NK-92 (cell line): ENCODE results near the gene F11R.
"Not testable (repeated sequence)": the region's sequence is repeated elsewhere in the genome, so short reads cannot be mapped to it uniquely, and the experiment has no call there.

Experiments
- DNase-seq: peaks from one replicate; lab custom pipeline; 2025; ENCODE audit not compliant: unreplicated experiment; lab: John Stamatoyannopoulos, UW

The F11R gene

DNA sequence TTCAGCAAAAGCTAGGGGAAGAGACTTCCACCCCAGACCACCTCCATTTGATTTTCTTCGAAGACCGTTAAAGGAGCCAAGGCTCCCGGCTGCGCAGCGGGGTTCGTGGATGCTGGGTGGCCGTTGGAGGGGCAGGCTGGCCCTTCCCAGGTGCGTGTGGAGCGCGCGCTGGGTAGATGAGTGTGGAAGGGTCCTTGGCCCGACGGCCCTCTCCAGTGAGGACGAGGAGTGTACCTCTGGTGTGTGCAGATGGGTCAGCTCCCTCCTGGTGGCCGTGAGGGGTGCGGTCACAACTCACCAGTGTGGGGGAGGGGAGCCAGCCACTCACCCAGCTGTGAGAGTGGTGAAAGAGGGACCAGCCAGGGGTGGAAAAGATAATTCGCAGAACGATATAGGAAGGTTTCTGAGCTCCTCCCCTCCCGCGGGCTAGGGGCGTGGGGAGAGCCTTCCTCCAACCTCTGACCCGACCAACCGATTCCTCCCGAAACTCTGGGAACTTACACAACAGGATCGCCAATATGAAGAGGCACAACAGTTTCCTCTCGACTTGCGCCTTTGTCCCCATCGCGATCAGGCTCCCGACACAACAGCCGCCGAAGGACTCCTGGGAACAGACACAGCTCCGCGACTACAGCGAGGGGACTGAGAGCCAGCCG, at the start of gene F11R:
Gene F11R (minus strand): TSS at position 644 of the 656 bp plus-strand sequence. CDS start 79 bp downstream, at position 565.
- DNase-seq = no peak

DNA sequence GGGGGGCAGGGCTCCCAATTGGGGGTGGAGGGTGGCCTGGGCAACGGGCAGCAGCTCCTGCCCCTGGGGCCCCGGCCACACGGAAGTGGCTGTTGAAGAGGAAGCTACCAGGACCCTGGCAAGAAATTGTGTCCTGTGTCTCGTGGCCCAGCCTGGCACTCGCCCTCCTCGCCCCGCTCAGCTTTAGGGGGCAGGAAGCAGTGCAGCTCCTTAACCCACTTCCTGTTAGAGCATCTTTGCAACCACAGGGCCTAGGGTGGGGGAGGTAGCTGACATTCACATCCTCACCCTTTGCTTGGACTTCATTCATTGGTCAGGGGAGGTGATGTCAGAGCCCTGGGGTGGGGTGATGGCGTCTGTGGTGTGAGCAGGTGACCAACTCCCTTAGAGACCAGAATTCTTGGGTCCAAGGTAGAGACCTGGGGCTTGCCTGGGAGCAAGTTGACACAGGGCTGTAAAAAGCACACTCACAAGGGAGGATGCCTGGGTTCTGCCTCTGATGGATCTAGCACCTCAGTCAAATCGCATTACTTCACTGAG, 48.8 kb upstream of the F11R start, which contains the start of gene ARHGAP30:
Gene ARHGAP30 (minus strand): TSS at position 161 of the 540 bp plus-strand sequence. CDS start 267 bp downstream, outside the sequence.
- no peak for DNase-seq

DNA sequence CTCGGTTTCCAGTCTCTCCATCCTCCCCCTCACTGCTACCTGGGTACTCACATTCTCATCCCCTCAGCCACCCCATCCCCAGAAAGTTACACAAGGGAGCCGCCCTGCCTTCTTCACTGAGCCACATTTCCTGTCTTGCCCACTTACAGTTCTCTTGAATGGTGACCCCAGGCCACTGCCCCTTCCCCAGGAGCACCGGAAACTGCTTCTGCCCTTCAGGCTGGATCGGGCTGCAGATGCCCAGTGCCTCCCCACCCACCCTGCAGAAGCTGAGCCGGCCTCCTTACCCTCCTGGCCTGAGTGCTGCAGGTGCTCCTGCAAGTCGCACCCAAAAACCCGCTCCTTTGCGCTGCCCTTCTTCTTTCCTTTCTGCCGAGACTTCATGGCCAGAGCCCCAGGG, 48.3 kb upstream of the F11R start:
- no peak for DNase-seq

DNA sequence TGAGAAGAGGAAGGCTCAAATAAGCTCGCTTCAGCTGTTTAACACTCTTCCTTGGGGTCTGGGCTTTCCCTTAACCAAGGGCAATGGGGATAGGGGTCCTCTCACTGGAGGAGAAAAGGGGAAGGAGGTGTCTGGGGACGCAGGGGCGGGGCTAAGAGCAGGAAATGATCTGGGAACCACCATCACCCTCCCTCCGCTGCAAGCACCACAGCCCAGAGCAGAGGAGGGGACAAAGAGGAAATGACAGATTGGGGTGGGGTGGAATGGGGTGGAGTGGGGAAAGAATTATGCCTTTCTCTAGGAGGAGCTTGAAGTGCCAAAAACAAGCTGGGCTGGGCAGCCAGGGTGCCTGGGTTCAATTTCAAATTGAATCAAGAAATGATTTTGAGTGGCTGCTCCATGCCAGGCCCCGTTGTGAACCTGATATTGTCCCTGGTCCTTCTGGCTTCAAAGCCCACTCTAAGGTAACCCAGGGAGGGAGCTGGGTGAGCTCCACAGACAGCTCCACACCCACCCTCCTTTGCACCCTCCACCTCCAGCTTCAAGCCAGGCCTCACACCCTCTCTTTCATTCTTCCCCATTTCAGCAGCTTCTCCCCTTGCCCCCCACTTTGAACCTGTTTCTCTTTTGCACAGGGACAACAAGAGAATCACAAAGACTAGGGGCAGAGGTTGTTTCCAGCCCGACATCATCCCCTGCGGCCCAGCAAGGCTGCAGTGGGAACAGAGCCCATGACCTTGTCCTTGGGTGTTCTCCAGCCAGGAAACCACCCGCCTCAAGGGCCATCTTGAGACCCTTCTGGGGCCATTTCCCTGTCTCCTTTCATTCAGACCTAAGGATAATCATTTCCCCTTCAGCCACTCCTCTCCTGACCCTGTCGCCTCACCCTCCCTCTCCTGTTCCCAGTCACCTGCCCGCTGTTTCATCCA, 47.6 kb upstream of the F11R start:
- peak; percentile 21 for DNase-seq

GRCh38 chr1:161066694-161067093, 45.7 kb upstream of the F11R start:
- no peak for DNase-seq

- not testable (repeated sequence) for DNase-seq
Measured at GRCh38 chr1:161065681-161066080, 44.7 kb upstream of the F11R start.

- not testable (repeated sequence) for DNase-seq
Measured at GRCh38 chr1:161063936-161064335, 43.0 kb upstream of the F11R start.

- no peak for DNase-seq
Measured at GRCh38 chr1:161061419-161061818, 40.5 kb upstream of the F11R start.

DNA sequence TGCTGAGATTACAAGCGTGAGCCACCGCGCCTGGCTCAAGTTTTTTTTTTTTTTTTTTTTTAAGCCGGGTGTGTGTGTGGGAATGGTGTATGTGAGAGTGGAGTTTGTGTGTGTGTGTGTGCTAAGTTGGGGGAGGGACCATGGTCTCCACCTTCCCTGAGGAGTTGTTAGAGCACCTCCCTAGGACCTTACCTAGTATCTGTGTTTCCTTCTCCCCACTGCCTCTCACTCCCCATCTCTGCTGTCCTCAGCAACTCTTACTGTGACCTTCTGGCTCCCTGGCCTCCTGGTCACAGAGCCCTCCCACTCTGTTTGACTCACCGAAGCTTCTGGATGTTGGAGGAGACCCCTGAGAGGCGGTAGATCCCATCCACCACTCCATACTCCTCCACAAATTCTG, 38.3 kb upstream of the F11R start:
- no peak for DNase-seq

DNA sequence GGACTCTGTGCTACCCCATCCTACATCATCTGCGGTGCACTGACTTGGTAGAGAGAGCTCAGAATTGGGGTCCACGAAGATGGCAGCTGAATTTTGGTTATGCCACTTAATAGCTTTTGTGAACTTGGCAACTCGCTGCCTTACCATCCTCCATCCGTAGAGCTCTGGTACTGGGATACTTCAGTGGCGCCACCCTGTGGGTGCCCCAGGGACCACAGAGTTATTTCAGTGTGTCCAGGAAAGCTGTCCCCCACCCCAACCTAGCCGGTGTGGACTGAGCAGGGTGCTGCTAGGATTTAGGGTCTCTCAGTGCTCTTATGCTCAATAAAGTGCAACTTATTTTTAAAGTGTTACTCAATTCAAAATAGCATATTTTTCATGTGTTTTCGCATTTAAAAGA, 33.9 kb upstream of the F11R start:
- no peak for DNase-seq

- DNase-seq = no peak
Measured at GRCh38 chr1:161054232-161054631, 33.3 kb upstream of the F11R start.

- no peak for DNase-seq
Measured at GRCh38 chr1:161052899-161053298, 31.9 kb upstream of the F11R start.

GRCh38 chr1:161051219-161051618, 30.3 kb upstream of the F11R start:
- no peak for DNase-seq

- DNase-seq = no peak
Measured at GRCh38 chr1:161048949-161049722, 28.2 kb upstream of the F11R start.

GRCh38 chr1:161047436-161048420, 26.8 kb upstream of the F11R start:
- no peak for DNase-seq

- DNase-seq = no peak
Measured at GRCh38 chr1:161046605-161047228, 25.8 kb upstream of the F11R start.

DNA sequence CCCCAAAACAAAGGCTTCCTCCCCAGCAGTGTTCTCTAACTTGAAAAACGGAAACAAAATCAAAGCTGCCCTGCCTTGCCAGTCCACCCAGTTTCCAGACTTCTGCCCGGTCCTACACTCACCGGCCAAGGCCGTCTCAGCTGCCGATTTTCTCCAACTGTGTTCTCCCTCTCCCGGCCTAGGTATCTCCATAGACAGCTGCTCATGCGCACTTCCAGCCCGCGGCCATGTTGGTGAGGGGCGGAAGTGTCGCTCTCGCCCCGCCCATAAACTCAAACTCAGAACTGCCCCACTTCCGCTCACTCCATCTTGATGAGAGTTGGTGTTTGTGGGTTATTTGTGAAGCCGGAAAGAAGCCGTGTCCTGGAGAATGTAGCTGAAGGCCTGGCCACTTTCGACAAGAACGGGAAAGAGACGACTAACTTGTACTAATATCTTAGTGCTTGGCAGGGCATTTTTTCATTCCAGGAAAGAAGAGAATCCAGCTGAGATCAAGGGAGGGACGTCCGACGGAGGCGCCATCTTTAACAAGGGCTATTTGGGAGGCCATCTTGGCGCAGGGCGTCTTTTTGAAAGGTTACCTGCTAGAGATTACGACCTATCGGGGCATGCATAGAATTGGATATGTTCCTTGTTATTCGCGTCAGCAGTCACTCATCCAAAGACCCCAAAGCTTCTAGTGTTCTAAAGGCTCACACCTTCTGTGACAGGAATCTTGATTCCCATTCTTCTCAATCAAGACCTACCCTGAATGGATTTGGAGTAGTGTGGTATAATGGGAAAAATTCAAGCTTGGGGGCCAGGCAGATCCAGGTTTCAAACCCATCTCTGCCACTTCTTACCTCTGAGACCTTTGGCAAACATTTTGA, 25.0 kb upstream of the F11R start, which contains the start of gene USF1:
Gene USF1 (minus strand): TSS at position 242 of the 869 bp plus-strand sequence. CDS start 2,702 bp downstream, outside the sequence.
- peak; percentile 56 for DNase-seq
